H1 (cell line): Measurements from ENCODE around the gene APBB3. TPM values are rescaled to one million over a fixed set of nuclear protein-coding genes. Genes with fewer than 3 reads are reported as not detected.

Experiments used
- EGR1 ChIP-seq: IDR thresholded peaks from 2 replicates; pipeline ENCODE4 v1.6.1; 2011; ENCODE audit warnings: low read depth, low read length, borderline replicate concordance
- EP300 ChIP-seq, 2 experiments: IDR thresholded peaks; 1 replicate in 1 of 2; 2 replicates in 1 of 2; pipeline ENCODE4 v1.6.1; 2011 to 2012; ENCODE audit warnings: low read depth in 2 of 2, low read length in 2 of 2, mild to moderate bottlenecking in 2 of 2, borderline replicate concordance in 1 of 2, inconsistent platforms in 1 of 2, moderate library complexity in 1 of 2
- HDAC6 ChIP-seq: IDR thresholded peaks from one replicate; pipeline ENCODE4 v1.7.1; 2012; ENCODE audit warnings: low read depth, mild to moderate bottlenecking, inconsistent platforms, low read length, moderate library complexity
- RFX5 ChIP-seq: IDR thresholded peaks from 2 replicates; pipeline ENCODE4 v1.6.1; 2011; ENCODE audit warnings: low read depth, low read length, improper control_type of control experiment, borderline replicate concordance
- polyA plus RNA-seq, 7 experiments: library from polyadenylated mRNA; depleted of rRNA in 3 of 7; stranded (reverse) in 5 of 7; unstranded in 2 of 7; fragments of >200 nt in 5 of 7; fragments of 200-250 nt in 2 of 7; gene quantifications; 1 replicate in 5 of 7; 2 replicates in 1 of 7; 4 replicates in 1 of 7; pipeline versions ENCODE4 v1.2.1 to v1.2.3, GENCODE V29; 2011 to 2013; ENCODE audit warnings: missing spikeins in 2 of 7, mixed read lengths in 2 of 7
- total RNA-seq: library from RNA; stranded (reverse); fragmentation: NEBNext Ultra II Directional; extraction: Animal tissue kit (Norgen Biotek cat#: 25700); gene quantifications from 2 replicates; pipeline ENCODE4 v1.2.1, GENCODE V29; 2021

Gene APBB3
- total and polyA plus RNA-seq, 2 of the 8 experiments (the other 6 are each of a cell fraction or from before 2014, with no cell fraction given) = 16.0 to 21.9 TPM

- TF ChIP-seq EP300 (IDR thresholded peaks at IDR 0.05; ENCODE audit: borderline replicate concordance in 1 of 2, low read depth in 2 of 2, low read length in 2 of 2) (no peak), EGR1 (no peak), RFX5 (no peak), HDAC6 (no peak)
Observed at GRCh38 chr5:140573683-140574082, 9.3 kb upstream of the APBB3 start (continued).
